ENCODE measurements around the gene GIPC2. TPM values are rescaled to one million over a fixed set of nuclear protein-coding genes. Genes with fewer than 3 reads are reported as not detected.

Gene GIPC2
- total and polyA plus RNA-seq, 7 donors = 0.99 to 23.8 (median 2.5) TPM

- intact Hi-C loops (cut with DNase I) = loop anchor here (1.0 to 5.0 kb wide), 2 partner anchors 462 to 527 kb away; no protein-coding TSS in a partner anchor
- 18 to 34% methylated on average over 2 of the region's 2 CpGs for WGBS, 2 donors
Observed at GRCh38 chr1:78145105-78145580, 99.4 kb downstream of the GIPC2 start.

GRCh38 chr1:78146205-78146771 lies 100.5 kb downstream of the GIPC2 start:
- H3K27me3 ChIP-seq = no peaks in the 10 kb centered on the region
- intact Hi-C loops (cut with DNase I) = loop anchor here (5.0 kb wide), 1 partner anchor 526 kb away; no protein-coding TSS in a partner anchor
- DNase-seq = no peak
- H3K27ac ChIP-seq = no peak overlapping the region
- TF ChIP-seq EP300 (IDR thresholded peaks at IDR 0.05) = no peak
- WGBS, 2 donors = 73 to 93% methylated on average over 2 of the region's 2 CpGs
- H3K9me3 ChIP-seq = no peaks in the 10 kb centered on the region
- no peaks in the 10 kb centered on the region for H3K4me1 ChIP-seq
- no peak overlapping the region for H3K4me3 ChIP-seq
- H3K36me3 ChIP-seq = no peaks in the 10 kb centered on the region

More at GRCh38 chr1:78145105-78145580, 99.4 kb downstream of the GIPC2 start:
- peak; percentile 51 to 78 (median 70) for TF ChIP-seq CTCF (IDR thresholded peaks at IDR 0.05)
- TF ChIP-seq EP300 (IDR thresholded peaks at IDR 0.05) = no peak
- TF ChIP-seq POLR2AphosphoS5 (IDR thresholded peaks at IDR 0.05) = no peak
- TF ChIP-seq POLR2A (IDR thresholded peaks at IDR 0.05) = no peak
- Histone ChIP-seq H3K4me1 (no peaks in the 10 kb centered on the region), H3K36me3 (no peaks in the 10 kb centered on the region), H3K27ac (no peak overlapping the region), H3K4me3 (no peak overlapping the region), H3K27me3 (no peaks in the 10 kb centered on the region), H3K9me3 (no peaks in the 10 kb centered on the region)
- peak; percentile 69 for DNase-seq

- Histone ChIP-seq H3K27me3 (no peaks in the 10 kb centered on the region), H3K4me1 (no peaks in the 10 kb centered on the region), H3K36me3 (no peaks in the 10 kb centered on the region), H3K9me3 (no peaks in the 10 kb centered on the region), H3K4me3 (no peak overlapping the region), H3K27ac (no peak overlapping the region)
- TF ChIP-seq CTCF (IDR thresholded peaks at IDR 0.05) (no peak), POLR2AphosphoS5 (IDR thresholded peaks at IDR 0.05) (no peak), EP300 (IDR thresholded peaks at IDR 0.05) (no peak), POLR2A (IDR thresholded peaks at IDR 0.05) (no peak)
- WGBS, 2 donors = 92 to 94% methylated on average over 5 of the region's 5 CpGs
- intact Hi-C loops (cut with DNase I) = loop anchor here (5.0 kb wide), 1 partner anchor 525 kb away; no protein-coding TSS in a partner anchor
- no peak for DNase-seq
Observed at GRCh38 chr1:78147031-78147430, 101.3 kb downstream of the GIPC2 start.

- Histone ChIP-seq H3K4me1 (no peaks in the 10 kb centered on the region), H3K27me3 (no peaks in the 10 kb centered on the region), H3K27ac (no peak overlapping the region), H3K36me3 (no peaks in the 10 kb centered on the region), H3K9me3 (no peaks in the 10 kb centered on the region), H3K4me3 (no peak overlapping the region)
- 80% methylated on average over 4 of the region's 4 CpGs for WGBS, 2 donors
- DNase-seq = no peak
- intact Hi-C loops (cut with DNase I) = no loop called here
- TF ChIP-seq CTCF (IDR thresholded peaks at IDR 0.05) = no peak
- TF ChIP-seq POLR2A (IDR thresholded peaks at IDR 0.05) = no peak
- TF ChIP-seq EP300 (IDR thresholded peaks at IDR 0.05) = no peak
- no peak for TF ChIP-seq POLR2AphosphoS5 (IDR thresholded peaks at IDR 0.05)
Observed at GRCh38 chr1:78153092-78153736, 107.4 kb downstream of the GIPC2 start.

GRCh38 chr1:78155121-78155520 lies 109.4 kb downstream of the GIPC2 start:
- H3K27me3 ChIP-seq = no peaks in the 10 kb centered on the region
- WGBS, 2 donors = 85 to 92% methylated on average over 4 of the region's 4 CpGs
- H3K9me3 ChIP-seq = no peaks in the 10 kb centered on the region
- no peak for TF ChIP-seq CTCF (IDR thresholded peaks at IDR 0.05)
- TF ChIP-seq EP300 (IDR thresholded peaks at IDR 0.05) = no peak
- TF ChIP-seq POLR2A (IDR thresholded peaks at IDR 0.05) = no peak
- no peak overlapping the region for H3K27ac ChIP-seq
- H3K36me3 ChIP-seq = no peaks in the 10 kb centered on the region
- intact Hi-C loops (cut with DNase I) = no loop called here
- H3K4me3 ChIP-seq = no peak overlapping the region
- H3K4me1 ChIP-seq = no peaks in the 10 kb centered on the region
- DNase-seq = no peak

Measured in sigmoid colon (tissue), 7 donors.